Middle frontal gyrus (tissue), 1 donor: Measurements from ENCODE around the gene SMPDL3B.

ENCODE experiments used
- DNase-seq: peaks from one replicate; pipeline ENCODE4 v3.0.0-alpha.2; 2015; ENCODE audit warnings: low spot score; ENCODE audit errors: extremely low spot score

SMPDL3B gene

GRCh38 chr1:27934818-27935549 is at the start of gene SMPDL3B:
SMPDL3B (plus strand) TSS chr1:27935000; CDS start chr1:27935184, 184 bp downstream.
- DNase-seq, result no peak

- DNase-seq, result no peak
These were observed 49.7 kb upstream of the SMPDL3B start for GRCh38 chr1:27885114-27885528.

- DNase-seq, result no peak
These were observed 49.0 kb upstream of the SMPDL3B start for GRCh38 chr1:27885621-27886352.

GRCh38 chr1:27886353-27886679 is 48.5 kb upstream of the SMPDL3B start:
- no peak for DNase-seq

GRCh38 chr1:27886744-27887143 is 48.1 kb upstream of the SMPDL3B start:
- no peak for DNase-seq

- no peak for DNase-seq
These were observed 47.4 kb upstream of the SMPDL3B start for GRCh38 chr1:27887215-27888021.

GRCh38 chr1:27889506-27889905 is 45.3 kb upstream of the SMPDL3B start:
- no peak for DNase-seq

GRCh38 chr1:27891196-27891889 is 43.5 kb upstream of the SMPDL3B start:
- DNase-seq, result no peak

GRCh38 chr1:27894521-27894920 is 40.3 kb upstream of the SMPDL3B start:
- no peak for DNase-seq

- no peak for DNase-seq
These were observed 28.0 kb upstream of the SMPDL3B start for GRCh38 chr1:27906759-27907158.

- DNase-seq, result no peak
These were observed 22.4 kb upstream of the SMPDL3B start for GRCh38 chr1:27912429-27912828.

- DNase-seq, result no peak
These were observed 19.7 kb upstream of the SMPDL3B start for GRCh38 chr1:27915082-27915575.

- DNase-seq, result no peak
These were observed 12.5 kb upstream of the SMPDL3B start for GRCh38 chr1:27922272-27922671.

- DNase-seq, result no peak
These were observed 6.4 kb upstream of the SMPDL3B start for GRCh38 chr1:27928216-27928954.

GRCh38 chr1:27931184-27931583 is 3.6 kb upstream of the SMPDL3B start:
- no peak for DNase-seq

- DNase-seq, result no peak
These were observed 3.0 kb upstream of the SMPDL3B start for GRCh38 chr1:27931759-27932158.

GRCh38 chr1:27935721-27936120 is 921 bp downstream of the SMPDL3B start:
- DNase-seq, result no peak

- no peak for DNase-seq
These were observed 1.6 kb downstream of the SMPDL3B start for GRCh38 chr1:27936370-27936769.

GRCh38 chr1:27937524-27937836 is 2.7 kb downstream of the SMPDL3B start:
- no peak for DNase-seq

GRCh38 chr1:27938488-27938887 is 3.7 kb downstream of the SMPDL3B start:
- DNase-seq, result no peak

- no peak for DNase-seq
These were observed 5.5 kb downstream of the SMPDL3B start for GRCh38 chr1:27940297-27940696.
